ENCODE measurements around the gene ZNF581.

The ZNF581 gene

GRCh38 chr19:55603581-55604292 is 39.7 kb upstream of the ZNF581 start:
- Mint-ChIP-seq H3K36me3 (peaks cover 2% of the 10 kb centered on the region), H3K4me1 (ENCODE audit: low read depth) (peaks cover 47% of the 10 kb centered on the region), H3K27ac (peak overlapping the region; percentile 28), H3K4me3 (peak overlapping the region; percentile 46), H3K9me3 (ENCODE audit: low read depth) (no peaks in the 10 kb centered on the region), H3K27me3 (no peaks in the 10 kb centered on the region)

- Mint-ChIP-seq H3K27ac (peak overlapping the region; percentile 94), H3K27me3 (no peaks in the 10 kb centered on the region), H3K9me3 (ENCODE audit: low read depth) (no peaks in the 10 kb centered on the region), H3K36me3 (peaks cover 2% of the 10 kb centered on the region), H3K4me1 (ENCODE audit: low read depth) (peaks cover 53% of the 10 kb centered on the region), H3K4me3 (peak overlapping the region; percentile 93)
Measured at GRCh38 chr19:55605207-55605636, 38.2 kb upstream of the ZNF581 start.

GRCh38 chr19:55605637-55606470 is 37.6 kb upstream of the ZNF581 start, which contains the start of gene ZNF865:
Gene ZNF865 (plus strand): TSS chr19:55605647. CDS start chr19:55613619, 7,972 bp downstream.
- no peaks in the 10 kb centered on the region for H3K9me3 Mint-ChIP-seq (ENCODE audit: low read depth)
- H3K27me3 Mint-ChIP-seq = no peaks in the 10 kb centered on the region
- H3K27ac Mint-ChIP-seq = peak within 1 kb of the TSS; percentile 97
- peak within 1 kb of the TSS; percentile 97 for H3K4me3 Mint-ChIP-seq
- peaks cover 2% of the 10 kb centered on the region for H3K36me3 Mint-ChIP-seq
- peaks cover 59% of the 10 kb centered on the region for H3K4me1 Mint-ChIP-seq (ENCODE audit: low read depth)

- H3K4me1 Mint-ChIP-seq (ENCODE audit: low read depth) = peaks cover 59% of the 10 kb centered on the region
- peak overlapping the region; percentile 97 for H3K4me3 Mint-ChIP-seq
- H3K36me3 Mint-ChIP-seq = peaks cover 2% of the 10 kb centered on the region
- H3K27ac Mint-ChIP-seq = peak overlapping the region; percentile 97
- no peaks in the 10 kb centered on the region for H3K27me3 Mint-ChIP-seq
- H3K9me3 Mint-ChIP-seq (ENCODE audit: low read depth) = no peaks in the 10 kb centered on the region
Measured at GRCh38 chr19:55606471-55606787, 37.0 kb upstream of the ZNF581 start.

- peak overlapping the region; percentile 97 for H3K27ac Mint-ChIP-seq
- peaks cover 2% of the 10 kb centered on the region for H3K36me3 Mint-ChIP-seq
- H3K4me3 Mint-ChIP-seq = peak overlapping the region; percentile 97
- no peaks in the 10 kb centered on the region for H3K9me3 Mint-ChIP-seq (ENCODE audit: low read depth)
- no peaks in the 10 kb centered on the region for H3K27me3 Mint-ChIP-seq
- H3K4me1 Mint-ChIP-seq (ENCODE audit: low read depth) = peaks cover 59% of the 10 kb centered on the region
Measured at GRCh38 chr19:55606817-55607216, 36.6 kb upstream of the ZNF581 start.

- Mint-ChIP-seq H3K9me3 (ENCODE audit: low read depth) (no peaks in the 10 kb centered on the region), H3K4me3 (no peak overlapping the region), H3K27ac (peak overlapping the region; percentile 56), H3K36me3 (peaks cover 2% of the 10 kb centered on the region), H3K4me1 (ENCODE audit: low read depth) (peaks cover 58% of the 10 kb centered on the region), H3K27me3 (no peaks in the 10 kb centered on the region)
Measured at GRCh38 chr19:55609326-55609725, 34.1 kb upstream of the ZNF581 start.

- peaks cover 2% of the 10 kb centered on the region for H3K36me3 Mint-ChIP-seq
- peak overlapping the region; percentile 34 for H3K27ac Mint-ChIP-seq
- peaks cover 48% of the 10 kb centered on the region for H3K4me1 Mint-ChIP-seq (ENCODE audit: low read depth)
Measured at GRCh38 chr19:55611300-55611982, 32.0 kb upstream of the ZNF581 start.

GRCh38 chr19:55611983-55612645 is 31.3 kb upstream of the ZNF581 start:
- no peaks in the 10 kb centered on the region for H3K9me3 Mint-ChIP-seq (ENCODE audit: low read depth)
- no peak overlapping the region for H3K4me3 Mint-ChIP-seq
- peak overlapping the region; percentile 28 for H3K27ac Mint-ChIP-seq
- peaks cover 2% of the 10 kb centered on the region for H3K36me3 Mint-ChIP-seq
- no peaks in the 10 kb centered on the region for H3K27me3 Mint-ChIP-seq
- H3K4me1 Mint-ChIP-seq (ENCODE audit: low read depth) = peaks cover 41% of the 10 kb centered on the region

More at GRCh38 chr19:55611300-55611982, 32.0 kb upstream of the ZNF581 start:
- Mint-ChIP-seq H3K27me3 (no peaks in the 10 kb centered on the region), H3K4me3 (no peak overlapping the region), H3K9me3 (ENCODE audit: low read depth) (no peaks in the 10 kb centered on the region)

GRCh38 chr19:55613396-55613795 is 30.1 kb upstream of the ZNF581 start:
- Mint-ChIP-seq H3K4me1 (ENCODE audit: low read depth) (peaks cover 34% of the 10 kb centered on the region), H3K36me3 (no peaks in the 10 kb centered on the region), H3K9me3 (ENCODE audit: low read depth) (no peaks in the 10 kb centered on the region), H3K27me3 (no peaks in the 10 kb centered on the region), H3K4me3 (no peak overlapping the region), H3K27ac (no peak overlapping the region)

- Mint-ChIP-seq H3K4me1 (ENCODE audit: low read depth) (peaks cover 33% of the 10 kb centered on the region), H3K9me3 (ENCODE audit: low read depth) (no peaks in the 10 kb centered on the region), H3K4me3 (no peak overlapping the region), H3K27ac (no peak overlapping the region), H3K36me3 (no peaks in the 10 kb centered on the region), H3K27me3 (no peaks in the 10 kb centered on the region)
Measured at GRCh38 chr19:55613930-55614710, 29.3 kb upstream of the ZNF581 start.

- no peak overlapping the region for H3K4me3 Mint-ChIP-seq
- peaks cover 34% of the 10 kb centered on the region for H3K4me1 Mint-ChIP-seq (ENCODE audit: low read depth)
- H3K27ac Mint-ChIP-seq = no peak overlapping the region
- H3K9me3 Mint-ChIP-seq (ENCODE audit: low read depth) = no peaks in the 10 kb centered on the region
- H3K36me3 Mint-ChIP-seq = no peaks in the 10 kb centered on the region
- no peaks in the 10 kb centered on the region for H3K27me3 Mint-ChIP-seq
Measured at GRCh38 chr19:55614711-55615542, 28.5 kb upstream of the ZNF581 start.

- Mint-ChIP-seq H3K36me3 (no peaks in the 10 kb centered on the region), H3K27ac (no peak overlapping the region), H3K4me3 (no peak overlapping the region), H3K27me3 (no peaks in the 10 kb centered on the region), H3K9me3 (ENCODE audit: low read depth) (no peaks in the 10 kb centered on the region), H3K4me1 (ENCODE audit: low read depth) (peaks cover 35% of the 10 kb centered on the region)
Measured at GRCh38 chr19:55615543-55616394, 27.7 kb upstream of the ZNF581 start.

All from activated naive CD8-positive, alpha-beta T cell (primary cell).